HG02970 (cell line): ENCODE data around the gene NOD1.
"Not testable (repeated sequence)": the region's sequence is repeated elsewhere in the genome, so short reads cannot be mapped to it uniquely, and the experiment has no call there.

Experiments used
- ATAC-seq: cut with Tn5 transposase; IDR thresholded peaks from one replicate; pipeline ENCODE4 v1.9.1; 2021; ENCODE audit warnings: mild to moderate bottlenecking, moderate library complexity, moderate number of reproducible peaks; ENCODE audit not compliant: unreplicated experiment, low FRiP score

NOD1 gene

GRCh38 chr7:30478349-30479201 lies at the start of gene NOD1:
Gene NOD1, minus strand, starts transcription at chr7:30478784. Its CDS starts 21,863 bp downstream, at chr7:30456921.
- ATAC-seq: peak; percentile 88

- not testable (repeated sequence) for ATAC-seq
Measured at GRCh38 chr7:30527297-30527696, 48.7 kb upstream of the NOD1 start.

- no peak for ATAC-seq
Measured at GRCh38 chr7:30526163-30526562, 47.6 kb upstream of the NOD1 start.

DNA sequence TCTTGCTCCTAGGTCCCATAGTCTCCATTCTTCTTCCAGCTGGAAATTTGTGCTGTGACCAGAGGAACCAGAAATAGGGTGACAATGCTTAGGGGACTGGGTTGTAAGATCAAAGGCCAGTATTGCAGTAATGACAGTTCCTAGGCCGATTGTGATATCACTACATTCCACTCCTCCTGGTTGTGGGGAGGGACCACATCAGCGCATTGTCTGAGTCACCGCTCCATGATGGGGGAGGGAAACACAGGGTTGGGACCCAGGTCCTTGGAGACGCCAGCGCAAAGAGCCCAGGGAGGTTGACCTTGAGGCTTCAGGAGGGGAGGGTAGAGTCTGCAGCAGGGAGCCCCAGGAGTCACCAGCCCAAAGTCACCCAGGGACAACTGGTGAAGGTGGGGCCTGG lies 46.8 kb upstream of the NOD1 start:
- ATAC-seq: no peak

GRCh38 chr7:30524545-30524944 lies 46.0 kb upstream of the NOD1 start:
- ATAC-seq: no peak

GRCh38 chr7:30523466-30523865 lies 44.9 kb upstream of the NOD1 start:
- ATAC-seq: no peak

DNA sequence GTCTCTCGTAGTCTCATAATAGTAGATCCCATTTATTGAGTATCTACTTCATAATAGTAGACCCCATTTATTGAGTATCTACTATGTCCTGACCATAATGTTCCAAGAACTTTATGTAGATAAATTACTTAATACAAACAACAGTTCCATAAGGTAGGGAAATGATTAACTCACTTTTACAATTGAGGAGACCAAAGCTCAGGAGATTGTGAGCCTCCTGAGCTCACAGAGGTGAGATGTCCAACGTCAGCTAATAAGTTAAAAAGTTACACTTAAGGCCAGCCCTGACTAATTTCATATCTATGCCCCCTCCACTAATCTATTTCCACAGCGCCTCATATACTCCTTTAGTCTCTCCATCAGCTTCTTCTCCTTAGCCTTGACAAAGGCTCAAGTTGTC lies 43.6 kb upstream of the NOD1 start:
- ATAC-seq: no peak

DNA sequence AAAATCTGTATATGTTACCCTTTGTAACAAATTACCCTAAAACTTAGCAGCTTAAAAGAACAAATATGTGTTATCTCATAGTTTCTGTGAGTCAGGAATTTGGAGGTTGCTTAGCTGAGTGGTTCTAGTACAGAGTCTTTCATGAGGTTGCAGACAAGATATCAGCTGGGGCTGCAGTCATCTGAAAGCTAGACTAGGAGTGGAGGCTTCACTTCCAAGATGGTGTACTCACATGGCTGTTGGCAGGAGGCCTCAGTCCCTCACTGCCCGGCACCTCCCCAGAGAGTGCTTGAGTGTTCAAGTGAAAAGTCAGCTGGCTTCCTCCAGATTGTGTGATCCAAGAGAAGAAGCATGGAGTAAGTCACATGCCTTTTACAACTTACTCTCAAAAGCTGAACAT lies 42.9 kb upstream of the NOD1 start:
- ATAC-seq: no peak

DNA sequence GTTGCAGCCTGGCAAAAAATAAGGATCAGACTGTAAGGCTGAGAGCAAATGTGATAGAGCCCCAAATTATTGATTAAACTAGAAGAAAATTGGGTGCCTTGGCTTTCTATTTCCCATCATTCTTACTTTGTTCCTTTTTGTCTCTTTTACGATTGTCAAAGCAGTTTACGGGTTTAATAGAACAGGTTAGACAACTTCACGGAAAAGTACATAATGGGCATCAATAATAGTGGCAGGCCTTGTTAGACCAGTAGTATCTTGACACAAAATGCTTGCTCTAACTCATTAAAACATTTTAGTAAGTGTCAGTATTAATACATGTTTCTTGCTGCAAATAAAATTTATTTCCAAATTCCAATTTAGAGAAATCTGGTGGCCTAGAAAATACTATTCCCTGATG lies 40.5 kb upstream of the NOD1 start:
- ATAC-seq: no peak

GRCh38 chr7:30515761-30516160 lies 37.2 kb upstream of the NOD1 start:
- ATAC-seq: no peak

- ATAC-seq: no peak
Measured at GRCh38 chr7:30514776-30515175, 36.2 kb upstream of the NOD1 start.

GRCh38 chr7:30514177-30514576 lies 35.6 kb upstream of the NOD1 start:
- ATAC-seq: no peak

DNA sequence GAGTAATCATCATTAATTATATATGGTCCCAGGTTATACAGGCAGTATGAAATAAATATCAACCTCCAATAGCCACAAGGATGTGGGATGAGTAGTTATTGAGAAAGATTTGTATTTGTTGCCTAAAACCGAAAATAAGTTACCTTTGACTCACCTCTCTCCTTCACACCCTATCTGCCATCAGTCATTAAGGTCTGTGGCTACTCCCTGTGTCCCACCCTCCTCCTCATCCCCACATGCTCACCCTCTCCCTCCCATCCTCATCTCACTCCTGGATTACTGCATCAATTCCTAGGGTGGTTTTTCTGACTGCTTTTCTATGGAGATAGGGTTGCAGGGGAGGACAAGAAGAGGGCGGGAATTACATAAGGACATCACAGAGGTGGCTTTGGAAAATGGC lies 35.2 kb upstream of the NOD1 start:
- ATAC-seq: no peak

- ATAC-seq: no peak
Measured at GRCh38 chr7:30511973-30512662, 33.5 kb upstream of the NOD1 start.

DNA sequence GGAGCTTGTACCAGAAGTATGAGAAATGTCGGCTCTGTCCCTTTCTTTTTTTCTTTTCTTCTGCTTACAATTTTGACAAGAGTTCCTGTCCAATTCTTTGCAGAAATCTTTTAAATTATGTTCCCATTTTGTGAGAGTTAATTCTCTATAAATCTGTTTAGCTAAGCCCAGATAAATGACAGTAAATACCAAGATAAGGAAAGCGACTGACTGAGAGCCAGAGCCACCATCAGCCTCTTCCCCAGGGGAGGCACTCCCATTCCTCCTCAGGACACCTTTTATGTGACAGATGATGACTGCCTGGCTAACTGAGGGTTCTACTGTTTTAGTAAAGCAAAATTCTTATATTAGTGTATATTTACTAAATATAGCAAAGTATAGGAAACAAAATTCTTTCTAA lies 32.9 kb upstream of the NOD1 start:
- no peak for ATAC-seq

DNA sequence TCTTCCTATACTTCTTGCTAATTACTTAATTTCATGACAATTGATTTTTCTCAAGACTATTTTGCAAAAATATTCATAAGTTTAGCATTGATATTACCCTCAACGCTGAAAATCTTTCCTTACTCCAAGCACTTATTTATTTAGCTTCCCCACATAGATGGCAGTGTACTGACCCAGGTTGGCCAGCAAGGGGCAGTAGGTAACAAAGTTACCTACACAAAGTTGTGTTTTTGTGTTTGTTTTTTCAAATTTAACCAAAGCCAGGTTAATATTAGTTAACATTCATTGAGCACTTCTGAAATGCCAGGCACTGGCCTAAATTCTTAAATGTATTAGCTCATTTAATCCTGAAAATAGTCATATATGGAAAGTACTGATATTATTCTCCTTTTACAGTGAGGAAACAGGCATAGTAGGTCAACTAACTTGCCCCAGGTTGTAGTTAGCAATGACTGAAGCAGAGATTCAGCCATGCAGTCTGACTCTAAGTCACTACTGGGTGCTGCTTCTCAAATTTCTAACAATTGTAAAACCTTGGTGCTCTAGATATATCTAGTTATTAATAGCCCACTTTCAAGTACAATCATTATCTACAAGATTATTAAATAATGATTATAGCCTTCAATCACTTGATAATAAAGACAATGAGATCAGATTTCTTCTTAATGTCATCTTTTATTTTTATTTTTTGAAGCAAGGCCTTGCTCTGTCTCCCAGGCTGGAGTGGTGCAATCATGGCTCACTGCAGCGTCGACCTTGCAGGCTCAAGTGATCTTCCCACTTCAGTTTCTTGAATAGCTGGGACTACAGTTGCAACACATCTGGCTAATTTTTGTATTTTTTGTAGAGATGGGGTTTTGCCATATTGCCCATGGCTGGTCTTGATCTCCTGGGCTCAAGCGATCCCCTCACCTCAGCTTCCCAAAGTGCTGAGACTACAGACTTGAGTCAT lies 31.8 kb upstream of the NOD1 start:
- no peak for ATAC-seq

DNA sequence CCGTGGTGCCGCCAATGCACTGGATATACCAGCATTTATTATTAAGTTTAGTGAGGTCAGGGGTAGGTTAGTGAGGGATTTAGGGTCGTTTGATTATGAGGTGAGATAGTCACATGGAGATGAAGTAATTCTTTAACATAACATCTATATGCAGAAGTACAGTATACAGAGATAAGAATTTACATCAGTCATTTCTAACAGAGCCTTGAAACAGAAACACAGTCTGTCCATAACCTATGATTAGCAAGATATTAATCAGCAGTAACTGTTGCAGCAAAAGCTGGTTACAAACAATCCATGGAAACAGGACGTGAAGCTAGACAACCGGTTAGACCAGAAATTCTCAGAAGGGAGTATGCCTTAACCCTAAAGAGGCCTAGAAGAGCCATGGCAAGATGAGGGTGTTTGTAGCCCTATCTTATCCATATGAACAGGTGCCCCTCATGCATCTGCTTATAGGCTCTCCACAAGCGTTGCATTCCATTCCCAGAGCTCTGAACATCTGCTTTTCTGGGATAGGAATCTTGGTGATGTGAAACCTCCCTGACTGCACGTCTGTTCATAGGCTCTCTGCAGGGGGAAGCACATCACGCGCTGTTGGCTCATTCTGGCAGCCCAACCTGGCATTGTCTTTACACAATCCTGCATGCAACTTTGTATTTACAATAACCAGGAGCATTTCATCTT lies 30.7 kb upstream of the NOD1 start:
- not testable (repeated sequence) for ATAC-seq

- not testable (repeated sequence) for ATAC-seq
Measured at GRCh38 chr7:30507346-30507900, 28.8 kb upstream of the NOD1 start.

GRCh38 chr7:30505174-30505697 lies 26.7 kb upstream of the NOD1 start:
- no peak for ATAC-seq
